GM19324 (cell line): ENCODE results near the gene KRTAP10-2.

Source experiments
- ATAC-seq: cut with Tn5 transposase; IDR thresholded peaks from one replicate; pipeline ENCODE4 v1.9.1; 2021; ENCODE audit warnings: mild to moderate bottlenecking, moderate library complexity; ENCODE audit not compliant: unreplicated experiment, low FRiP score

The KRTAP10-2 gene

DNA sequence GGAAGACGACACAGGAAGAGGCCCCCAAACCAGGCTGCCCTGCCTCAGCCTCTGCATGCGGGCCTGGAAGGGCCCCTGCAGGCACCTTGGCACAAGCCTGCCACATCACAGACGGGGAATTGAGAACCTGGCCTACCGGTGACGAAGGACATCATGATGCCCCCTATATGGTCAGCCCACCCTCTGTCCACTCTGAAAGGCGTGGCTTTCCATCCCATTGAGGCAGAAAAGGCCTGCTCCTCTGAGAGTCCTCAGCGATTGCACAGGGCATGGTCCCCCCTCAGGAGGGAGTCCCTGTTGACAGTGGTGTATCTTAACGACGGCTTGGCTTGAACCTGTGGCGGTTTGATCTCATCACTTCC is 22.7 kb downstream of the KRTAP10-2 start:
- no peak for ATAC-seq

- no peak for ATAC-seq
Observed at GRCh38 chr21:44527983-44528633, 23.2 kb downstream of the KRTAP10-2 start.

DNA sequence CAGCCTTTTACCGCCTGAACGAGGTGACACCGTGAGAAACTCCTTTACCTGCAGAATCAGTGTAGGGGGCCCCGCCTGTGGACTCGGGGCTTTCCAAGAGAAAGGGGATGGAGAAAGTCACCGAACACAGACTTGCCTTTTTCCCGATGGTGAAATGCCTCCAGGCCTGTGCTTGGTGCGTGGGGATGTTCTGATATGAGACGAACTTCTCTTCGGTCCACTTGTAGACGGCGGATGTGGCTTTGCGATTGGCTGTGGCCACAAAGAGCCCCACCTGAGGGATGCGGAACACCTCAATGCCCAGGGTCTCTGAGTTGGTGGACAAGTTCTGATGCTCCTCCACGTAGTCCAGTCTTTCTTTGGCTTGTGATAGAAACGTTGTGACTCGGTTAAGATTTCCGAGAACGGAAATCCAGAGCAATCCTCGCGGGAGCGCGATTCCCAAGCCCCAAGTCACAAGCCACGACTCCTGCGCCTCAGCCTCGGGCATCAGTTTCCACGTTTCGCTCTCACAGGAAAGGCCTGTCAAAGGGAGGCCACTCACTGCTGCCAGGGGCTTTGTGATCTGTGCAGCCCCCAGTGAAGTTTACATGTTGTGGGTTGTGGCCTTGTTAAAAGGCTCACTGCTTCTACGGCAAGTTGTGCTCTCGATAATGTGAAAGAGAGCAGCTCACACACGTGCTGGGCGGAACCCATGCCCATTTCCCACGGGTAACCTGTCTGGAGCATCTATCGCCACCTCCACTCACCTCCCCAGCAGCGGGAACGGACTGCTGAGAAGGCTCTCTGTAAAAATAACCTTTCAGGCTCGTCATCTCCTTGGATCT is 23.9 kb downstream of the KRTAP10-2 start:
- no peak for ATAC-seq

- no peak for ATAC-seq
Observed at GRCh38 chr21:44526096-44526997, 25.0 kb downstream of the KRTAP10-2 start.

GRCh38 chr21:44525391-44526095 is 25.8 kb downstream of the KRTAP10-2 start:
- ATAC-seq, result no peak

- ATAC-seq, result no peak
Observed at GRCh38 chr21:44524414-44525371, 26.6 kb downstream of the KRTAP10-2 start.

DNA sequence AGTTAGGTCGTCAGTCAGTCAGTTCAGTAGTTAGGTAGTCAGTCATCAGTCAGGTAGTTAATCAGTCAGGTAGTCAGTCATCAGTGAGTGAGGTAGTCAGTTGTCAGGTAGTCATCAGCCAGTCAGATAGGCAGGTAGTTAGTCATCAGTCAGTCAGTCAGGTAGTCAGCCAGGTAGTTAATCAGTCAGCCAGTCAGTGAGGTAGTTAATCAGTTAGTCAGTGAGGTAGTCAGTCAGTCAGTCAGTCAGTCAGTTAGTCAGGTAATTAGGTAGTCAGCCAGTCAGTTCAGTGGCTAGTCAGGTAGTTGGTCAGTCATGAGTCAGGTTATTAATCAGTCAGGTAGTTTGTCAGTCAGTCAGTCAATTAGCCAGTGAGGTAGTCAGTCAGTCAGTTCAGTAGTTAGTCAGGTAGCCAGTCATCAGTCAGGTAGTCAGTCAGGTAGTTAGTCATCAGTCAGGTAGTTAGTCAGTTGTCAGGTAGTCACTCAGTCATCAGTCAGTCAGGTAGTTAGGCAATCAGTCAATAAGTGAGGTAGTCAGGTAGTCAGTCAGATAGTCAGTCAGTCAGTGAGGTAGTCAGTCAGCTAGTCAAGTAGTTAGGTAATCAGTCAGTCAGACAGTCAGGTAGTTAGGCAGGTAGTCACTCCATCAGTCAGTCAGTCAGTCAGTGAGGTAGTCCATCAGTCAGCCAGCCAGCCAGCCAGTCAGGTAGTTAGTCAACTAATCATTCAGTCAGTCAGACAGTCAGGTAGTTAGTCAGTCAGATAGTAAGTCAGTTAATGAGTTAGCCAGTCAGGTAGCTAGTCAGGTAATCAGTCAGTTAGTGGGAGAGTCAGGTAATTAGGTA is 27.5 kb downstream of the KRTAP10-2 start:
- ATAC-seq, result no peak

GRCh38 chr21:44522753-44523204 is 28.5 kb downstream of the KRTAP10-2 start:
- no peak for ATAC-seq

DNA sequence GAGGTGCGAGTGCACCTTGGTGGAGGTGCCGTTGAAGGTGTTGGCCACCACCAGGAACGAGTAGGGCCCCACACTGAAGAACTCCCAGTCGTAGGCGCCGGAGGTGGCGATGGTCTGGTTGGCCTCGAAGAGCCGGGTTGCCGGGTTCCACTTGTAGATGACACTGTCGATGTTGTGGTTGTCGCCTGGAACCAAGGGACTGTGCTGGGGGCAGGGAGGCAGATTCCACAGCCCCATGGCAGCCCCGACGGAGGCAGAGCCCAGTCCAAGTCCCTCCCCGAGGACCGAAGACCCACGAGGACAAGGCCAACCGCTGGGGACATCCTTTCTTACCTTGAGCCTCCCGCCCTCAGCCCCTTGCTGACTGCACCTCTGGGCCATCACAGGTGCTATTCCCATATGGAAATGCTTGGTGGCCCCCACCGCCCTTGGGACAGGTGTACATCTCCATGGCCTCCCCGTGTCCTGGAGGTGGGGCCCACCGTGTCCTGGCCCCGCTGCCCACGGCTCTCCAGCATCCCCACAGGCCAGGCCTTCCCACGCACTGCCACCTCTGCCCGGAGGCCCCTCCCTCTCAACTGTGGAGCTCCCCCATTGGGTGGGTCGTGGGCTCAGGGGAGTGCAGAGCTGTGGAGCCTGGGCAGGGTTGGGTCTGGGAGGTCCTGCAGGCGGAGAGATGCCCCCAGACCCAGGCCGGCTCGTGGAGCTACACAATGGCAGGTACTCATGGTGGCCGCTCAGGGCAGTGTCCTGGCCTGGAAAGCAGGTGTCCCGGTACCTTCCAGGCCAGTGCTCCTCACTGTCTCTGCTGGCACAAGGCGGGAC is 29.2 kb downstream of the KRTAP10-2 start:
- no peak for ATAC-seq

- ATAC-seq, result no peak
Observed at GRCh38 chr21:44521301-44521927, 29.9 kb downstream of the KRTAP10-2 start.

GRCh38 chr21:44520326-44521300 is 30.7 kb downstream of the KRTAP10-2 start:
- ATAC-seq, result no peak

GRCh38 chr21:44519346-44520325 is 31.7 kb downstream of the KRTAP10-2 start:
- ATAC-seq, result no peak

DNA sequence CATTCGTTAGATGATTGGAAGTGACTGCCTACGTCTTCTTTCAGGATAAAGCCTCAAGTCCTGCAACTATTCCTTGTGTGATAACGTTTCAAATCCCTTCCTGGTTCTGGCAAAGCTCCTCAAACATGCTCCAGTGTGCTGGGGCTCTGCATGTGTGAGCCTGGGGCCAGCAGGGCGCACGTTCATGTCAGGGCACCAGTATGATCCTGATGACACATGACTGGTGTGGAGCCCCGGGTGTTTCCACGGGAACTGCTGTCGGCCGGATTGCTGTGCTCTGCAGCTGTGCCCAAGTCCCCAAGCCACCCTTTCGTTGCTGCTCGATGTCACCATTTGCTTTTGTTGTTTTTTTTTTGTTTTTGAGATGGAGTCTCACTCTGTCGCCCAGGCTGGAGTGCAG is 32.6 kb downstream of the KRTAP10-2 start:
- no peak for ATAC-seq

DNA sequence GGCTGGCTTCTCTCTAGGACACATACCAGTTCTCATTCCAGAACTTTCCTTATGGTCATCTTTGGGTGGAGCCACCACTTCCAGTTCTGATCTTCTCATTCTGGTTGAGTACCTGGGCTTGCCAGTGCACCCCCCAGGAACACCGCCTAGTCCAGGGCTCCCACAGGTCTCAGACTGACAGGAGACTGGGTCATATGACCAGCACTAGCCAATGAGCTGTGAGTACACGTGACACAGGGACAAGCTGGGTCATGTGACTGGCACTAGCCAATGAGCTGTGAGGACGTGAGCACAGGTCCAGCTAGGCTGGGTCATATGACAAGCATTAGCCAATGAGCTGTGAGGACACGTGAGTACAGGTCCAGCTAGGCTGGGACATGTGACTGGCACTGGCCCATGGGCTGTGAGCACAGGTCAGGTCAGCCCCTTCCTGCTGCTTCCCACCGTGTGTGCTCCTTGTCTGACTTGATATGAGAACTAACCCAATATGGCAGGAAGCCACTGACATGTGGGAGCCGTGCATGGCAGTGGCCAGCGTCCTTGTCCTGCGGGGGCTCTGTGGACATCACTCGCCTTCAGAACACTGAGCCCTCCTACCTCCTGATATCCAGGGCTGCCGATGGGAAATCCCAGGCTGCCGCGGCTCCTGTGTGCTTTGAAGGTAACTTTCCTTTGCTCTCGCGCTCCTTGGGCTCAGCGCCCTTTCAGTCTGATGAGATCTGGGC is 34.0 kb downstream of the KRTAP10-2 start:
- ATAC-seq, result no peak
